Nephron progenitor cell (in vitro differentiated cells): ENCODE data around the gene LARP4B.

ENCODE experiments used
- DNase-seq: peaks from one replicate; pipeline ENCODE4 v3.0.0; 2021
- H3K27ac Mint-ChIP-seq: 2 replicates; pipeline ENCODE4 v1.8.0; 2021; ENCODE audit warnings: mild to moderate bottlenecking, moderate library complexity, mixed read lengths
- H3K27me3 Mint-ChIP-seq: 2 replicates; pipeline ENCODE4 v1.8.0; 2021; ENCODE audit warnings: mild to moderate bottlenecking, low read depth, mixed read lengths; ENCODE audit not compliant: poor library complexity
- H3K36me3 Mint-ChIP-seq: 2 replicates; pipeline ENCODE4 v1.8.0; 2021; ENCODE audit warnings: low read depth, mixed read lengths
- H3K4me1 Mint-ChIP-seq: 2 replicates; pipeline ENCODE4 v1.8.0; 2021; ENCODE audit warnings: mixed read lengths
- H3K4me3 Mint-ChIP-seq: 2 replicates; pipeline ENCODE4 v1.8.0; 2021; ENCODE audit warnings: mild to moderate bottlenecking, moderate library complexity, mixed read lengths
- H3K9me3 Mint-ChIP-seq: 2 replicates; pipeline ENCODE4 v1.8.0; 2021; ENCODE audit warnings: mild to moderate bottlenecking, moderate library complexity, mixed read lengths
- CTCF ChIP-seq: fragments of 200-600 bp; sonication (generic); IDR thresholded peaks from 2 replicates; pipeline ENCODE4 v1.5.0; 2021; ENCODE audit warnings: antibody characterized with exemption

Gene LARP4B

GRCh38 chr10:819816-820215, 111.7 kb downstream of the LARP4B start:
- DNase-seq, result no peak
- TF ChIP-seq CTCF, result no peak
- H3K4me3 Mint-ChIP-seq, result no peak overlapping the region

GRCh38 chr10:819326-819725, 112.2 kb downstream of the LARP4B start:
- DNase-seq, result no peak
- H3K27me3 Mint-ChIP-seq, result no peaks in the 10 kb centered on the region
- H3K4me3 Mint-ChIP-seq, result no peak overlapping the region
- H3K27ac Mint-ChIP-seq, result peak overlapping the region; percentile 57
- TF ChIP-seq CTCF, result no peak
- no peaks in the 10 kb centered on the region for H3K4me1 Mint-ChIP-seq
- H3K9me3 Mint-ChIP-seq, result no peaks in the 10 kb centered on the region
- H3K36me3 Mint-ChIP-seq, result peaks cover 68% of the 10 kb centered on the region

More at GRCh38 chr10:819816-820215, 111.7 kb downstream of the LARP4B start:
- no peaks in the 10 kb centered on the region for H3K27me3 Mint-ChIP-seq
- H3K36me3 Mint-ChIP-seq, result peaks cover 65% of the 10 kb centered on the region
- peak overlapping the region; percentile 65 for H3K27ac Mint-ChIP-seq
- no peaks in the 10 kb centered on the region for H3K9me3 Mint-ChIP-seq
- no peaks in the 10 kb centered on the region for H3K4me1 Mint-ChIP-seq

GRCh38 chr10:818526-819220, 112.8 kb downstream of the LARP4B start:
- H3K27me3 Mint-ChIP-seq, result no peaks in the 10 kb centered on the region
- H3K9me3 Mint-ChIP-seq, result no peaks in the 10 kb centered on the region
- TF ChIP-seq CTCF, result no peak
- DNase-seq, result no peak
- peaks cover 65% of the 10 kb centered on the region for H3K36me3 Mint-ChIP-seq
- H3K27ac Mint-ChIP-seq, result no peak overlapping the region
- H3K4me1 Mint-ChIP-seq, result no peaks in the 10 kb centered on the region
- no peak overlapping the region for H3K4me3 Mint-ChIP-seq

GRCh38 chr10:818010-818409, 113.5 kb downstream of the LARP4B start:
- no peak overlapping the region for H3K27ac Mint-ChIP-seq
- no peak for DNase-seq
- no peak for TF ChIP-seq CTCF
- peaks cover 69% of the 10 kb centered on the region for H3K36me3 Mint-ChIP-seq
- no peaks in the 10 kb centered on the region for H3K27me3 Mint-ChIP-seq
- no peaks in the 10 kb centered on the region for H3K9me3 Mint-ChIP-seq
- no peak overlapping the region for H3K4me3 Mint-ChIP-seq
- no peaks in the 10 kb centered on the region for H3K4me1 Mint-ChIP-seq

GRCh38 chr10:817371-817770, 114.1 kb downstream of the LARP4B start:
- DNase-seq, result no peak
- Mint-ChIP-seq H3K36me3 (peaks cover 70% of the 10 kb centered on the region), H3K27ac (no peak overlapping the region)

More at GRCh38 chr10:817371-817770, 114.1 kb downstream of the LARP4B start:
- no peaks in the 10 kb centered on the region for H3K9me3 Mint-ChIP-seq
- no peak for TF ChIP-seq CTCF
- no peaks in the 10 kb centered on the region for H3K4me1 Mint-ChIP-seq
- no peaks in the 10 kb centered on the region for H3K27me3 Mint-ChIP-seq
- H3K4me3 Mint-ChIP-seq, result no peak overlapping the region
